GM06990 (cell line): ENCODE data around the gene FGA.

Experiments
- DNase-seq: peaks from one replicate; pipeline ENCODE4 v3.0.0-alpha.2; 2011; ENCODE audit not compliant: insufficient read length; ENCODE audit errors: extremely low read depth
- H3K27me3 ChIP-seq: replicated peaks from 2 replicates; pipeline ENCODE4 v1.6.0; 2011; ENCODE audit warnings: low read length; ENCODE audit not compliant: control insufficient read depth, insufficient read depth
- H3K36me3 ChIP-seq: 2 replicates; pipeline ENCODE4 v1.5.1; 2011; ENCODE audit warnings: low read length; ENCODE audit not compliant: control insufficient read depth, insufficient read depth
- H3K4me3 ChIP-seq: replicated peaks from 2 replicates; pipeline ENCODE4 v1.5.1; 2011; ENCODE audit warnings: low read depth, mild to moderate bottlenecking, control low read depth, low read length
- TF ChIP-seq, protein P1 (sequence below): IDR thresholded peaks from 2 replicates; pipeline ENCODE4 v1.5.1; 2011; ENCODE audit warnings: low read length, control low read depth, mild to moderate bottlenecking, inconsistent platforms; ENCODE audit not compliant: insufficient read depth, poor library complexity, severe bottlenecking

The FGA gene

DNA sequence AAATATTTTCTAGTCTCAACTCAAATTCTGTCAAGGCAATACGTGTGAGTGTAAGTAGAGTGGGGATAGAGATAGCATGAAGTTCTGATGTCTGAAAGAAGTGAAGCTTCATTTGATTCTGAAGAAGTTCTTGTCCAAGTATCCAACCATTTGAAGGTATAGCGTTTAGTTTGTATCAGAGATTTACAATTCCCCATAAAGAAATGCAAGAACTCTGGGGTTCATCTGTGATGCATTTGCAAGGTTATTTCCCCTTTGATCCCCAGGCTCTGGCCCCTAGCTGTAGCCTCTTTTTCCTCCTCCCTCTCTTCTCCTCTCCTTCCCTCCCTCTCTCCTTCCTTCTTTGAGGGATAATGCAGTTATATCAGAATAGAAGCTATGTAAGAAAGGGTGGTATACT lies 7.8 kb downstream of the FGA start:
- no peak for DNase-seq
- H3K4me3 ChIP-seq, result no peak overlapping the region
- TF ChIP-seq, protein P1, sequence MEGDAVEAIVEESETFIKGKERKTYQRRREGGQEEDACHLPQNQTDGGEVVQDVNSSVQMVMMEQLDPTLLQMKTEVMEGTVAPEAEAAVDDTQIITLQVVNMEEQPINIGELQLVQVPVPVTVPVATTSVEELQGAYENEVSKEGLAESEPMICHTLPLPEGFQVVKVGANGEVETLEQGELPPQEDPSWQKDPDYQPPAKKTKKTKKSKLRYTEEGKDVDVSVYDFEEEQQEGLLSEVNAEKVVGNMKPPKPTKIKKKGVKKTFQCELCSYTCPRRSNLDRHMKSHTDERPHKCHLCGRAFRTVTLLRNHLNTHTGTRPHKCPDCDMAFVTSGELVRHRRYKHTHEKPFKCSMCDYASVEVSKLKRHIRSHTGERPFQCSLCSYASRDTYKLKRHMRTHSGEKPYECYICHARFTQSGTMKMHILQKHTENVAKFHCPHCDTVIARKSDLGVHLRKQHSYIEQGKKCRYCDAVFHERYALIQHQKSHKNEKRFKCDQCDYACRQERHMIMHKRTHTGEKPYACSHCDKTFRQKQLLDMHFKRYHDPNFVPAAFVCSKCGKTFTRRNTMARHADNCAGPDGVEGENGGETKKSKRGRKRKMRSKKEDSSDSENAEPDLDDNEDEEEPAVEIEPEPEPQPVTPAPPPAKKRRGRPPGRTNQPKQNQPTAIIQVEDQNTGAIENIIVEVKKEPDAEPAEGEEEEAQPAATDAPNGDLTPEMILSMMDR, result no peak
- H3K27me3 ChIP-seq, result no peaks in the 10 kb centered on the region
- H3K36me3 ChIP-seq, result no peaks in the 10 kb centered on the region

DNA sequence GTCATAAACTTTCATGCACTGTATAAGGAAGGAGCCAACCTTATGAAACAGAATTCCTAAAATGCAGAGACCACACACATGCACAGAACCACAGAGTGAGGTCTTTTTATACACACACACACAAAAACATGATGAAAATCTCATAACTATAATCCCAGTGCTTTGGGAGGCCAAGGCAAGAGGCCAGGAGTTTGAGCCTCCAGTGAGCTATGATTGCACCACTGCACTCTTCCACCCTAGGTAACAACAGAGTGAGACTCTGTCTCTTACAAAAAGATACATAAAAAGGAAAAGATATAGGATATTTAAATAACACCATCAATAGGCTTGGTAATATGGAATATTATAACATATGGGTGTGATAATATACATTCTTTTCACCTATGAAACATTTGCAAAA lies 10.6 kb downstream of the FGA start:
- H3K4me3 ChIP-seq, result no peak overlapping the region
- no peak for DNase-seq
- H3K27me3 ChIP-seq, result no peaks in the 10 kb centered on the region
- TF ChIP-seq, protein P1, result no peak
- no peaks in the 10 kb centered on the region for H3K36me3 ChIP-seq

DNA sequence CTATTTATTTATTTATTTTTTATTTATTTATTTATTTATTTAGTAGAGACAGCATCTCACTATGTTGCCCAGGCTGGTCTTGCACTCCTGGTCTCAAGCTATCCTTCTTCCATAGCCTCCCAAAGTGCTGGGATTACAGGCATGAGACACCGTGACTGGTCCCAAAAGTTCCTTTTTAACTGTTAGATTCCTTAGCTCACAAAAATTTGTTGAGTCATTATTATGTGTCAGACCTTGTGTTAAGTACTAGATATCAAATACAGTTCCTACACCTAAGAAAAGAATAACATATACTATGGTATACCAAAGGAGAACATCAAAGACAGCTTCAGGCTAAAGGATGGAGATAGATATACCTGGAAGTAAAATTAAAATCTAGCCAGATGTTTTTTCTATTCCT lies 11.6 kb downstream of the FGA start:
- Histone ChIP-seq H3K4me3 (no peak overlapping the region), H3K27me3 (no peaks in the 10 kb centered on the region), H3K36me3 (no peaks in the 10 kb centered on the region)
- TF ChIP-seq, protein P1, result no peak
- DNase-seq, result no peak

DNA sequence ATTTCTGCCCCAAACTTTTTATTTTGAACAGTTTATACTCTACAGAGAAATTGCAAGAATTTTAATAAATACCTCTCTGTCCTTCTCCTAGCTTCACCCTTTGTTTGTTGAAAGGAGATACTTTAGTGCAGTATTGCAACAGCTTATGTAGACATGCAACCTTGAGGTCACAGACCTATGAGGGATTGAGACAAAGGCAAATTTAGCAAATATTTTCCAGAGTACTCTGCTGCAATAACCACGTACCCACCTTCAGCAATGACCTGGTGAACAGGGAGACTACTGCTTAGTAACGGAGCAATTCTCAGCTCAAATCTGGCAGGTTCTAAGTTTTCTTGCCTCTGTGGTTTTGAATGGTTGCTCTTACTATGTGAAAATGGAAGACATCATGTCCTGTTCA lies 13.2 kb downstream of the FGA start:
- H3K27me3 ChIP-seq, result no peaks in the 10 kb centered on the region
- H3K36me3 ChIP-seq, result no peaks in the 10 kb centered on the region
- TF ChIP-seq, protein P1, result no peak
- no peak for DNase-seq
- no peak overlapping the region for H3K4me3 ChIP-seq

DNA sequence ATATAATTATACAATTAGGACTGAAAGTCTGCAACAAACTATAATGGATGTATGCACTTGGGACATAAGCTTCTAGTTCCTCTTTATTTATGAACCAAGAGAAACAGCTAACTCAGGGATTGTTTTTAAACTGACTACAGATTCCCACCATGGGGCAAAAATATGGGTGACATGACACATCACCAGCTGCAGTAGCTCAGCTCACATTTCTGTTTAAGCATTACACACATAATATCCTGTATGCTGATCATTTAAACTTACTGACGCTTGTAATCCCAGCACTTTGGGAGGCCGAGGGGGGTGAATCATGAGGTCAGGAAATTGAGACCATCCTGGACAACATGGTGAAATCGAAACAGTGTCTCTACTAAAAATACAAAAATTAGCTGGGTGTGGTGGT lies 16.2 kb downstream of the FGA start:
- no peaks in the 10 kb centered on the region for H3K36me3 ChIP-seq
- TF ChIP-seq, protein P1, result no peak
- no peaks in the 10 kb centered on the region for H3K27me3 ChIP-seq
- DNase-seq, result no peak
- H3K4me3 ChIP-seq, result no peak overlapping the region

DNA sequence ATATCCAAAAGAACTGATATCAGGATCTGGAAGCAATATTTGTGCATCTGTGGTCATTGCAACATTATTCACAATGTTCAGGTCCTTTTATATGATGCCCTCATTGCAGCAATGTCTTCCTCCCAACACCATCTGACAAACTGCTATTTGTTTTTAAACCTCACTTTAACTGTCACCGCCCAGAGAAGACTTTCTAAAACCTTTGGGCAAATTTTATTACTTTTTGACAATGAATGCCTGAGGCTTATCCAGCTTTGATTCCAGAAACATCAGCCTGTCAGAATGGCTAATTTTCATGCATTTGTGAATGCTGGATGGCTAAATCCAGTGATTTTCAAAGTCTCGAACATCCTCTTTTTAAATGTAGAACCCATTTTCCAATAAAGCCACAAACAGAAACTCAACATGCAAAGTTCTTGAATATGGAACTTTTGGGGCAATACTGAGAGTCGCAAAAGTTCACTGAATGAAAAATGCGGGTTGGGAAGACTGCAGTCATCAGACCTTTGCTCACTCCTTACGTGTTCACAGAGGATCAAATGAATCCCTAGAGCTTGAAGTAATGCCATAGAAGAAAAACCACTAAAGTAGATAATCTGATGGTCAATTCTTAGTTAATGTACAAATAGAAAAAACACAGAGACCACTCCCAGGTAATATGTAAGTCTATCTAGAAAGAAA lies 17.2 kb downstream of the FGA start:
- TF ChIP-seq, protein P1, result no peak
- H3K36me3 ChIP-seq, result no peaks in the 10 kb centered on the region
- H3K27me3 ChIP-seq, result no peaks in the 10 kb centered on the region
- no peak for DNase-seq
- no peak overlapping the region for H3K4me3 ChIP-seq
